NCI-H82 (cell line): ENCODE results near the gene F2RL3.
A peak's percentile ranks its signal among the peaks of the same experiment; 100 is the strongest.

Source experiments
- DNase-seq: peaks from one replicate; lab custom pipeline; 2025; lab: John Stamatoyannopoulos, UW

Gene F2RL3

GRCh38 chr19:16888629-16889365 is at the start of gene F2RL3:
Gene F2RL3 (plus strand): TSS chr19:16888999. CDS start chr19:16889190, 191 bp downstream.
- no peak for DNase-seq

GRCh38 chr19:16841391-16841926 is 47.3 kb upstream of the F2RL3 start:
- DNase-seq = no peak

- no peak for DNase-seq
Observed at GRCh38 chr19:16846901-16847300, 41.9 kb upstream of the F2RL3 start.

DNA sequence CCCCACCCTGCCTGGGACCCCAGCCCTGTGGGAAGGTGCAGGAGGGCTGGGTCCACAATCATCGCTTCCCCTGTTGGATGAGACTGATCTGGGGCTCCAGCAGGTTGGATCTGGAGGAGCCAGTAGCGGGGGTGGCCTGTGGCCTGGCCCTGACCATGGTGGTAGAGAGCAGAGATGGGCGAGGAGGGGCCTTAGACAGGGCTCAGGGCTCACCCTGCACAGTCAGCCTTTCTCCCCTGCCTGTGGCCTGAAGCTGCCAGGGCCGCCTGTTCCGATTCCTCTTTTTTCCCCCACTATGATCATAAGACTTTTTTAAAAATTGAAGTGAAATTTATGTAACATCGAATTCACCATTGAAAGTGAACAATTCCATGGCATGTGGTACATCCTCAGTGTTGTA is 41.4 kb upstream of the F2RL3 start:
- DNase-seq = no peak

- DNase-seq = no peak
Observed at GRCh38 chr19:16849168-16849567, 39.6 kb upstream of the F2RL3 start.

DNA sequence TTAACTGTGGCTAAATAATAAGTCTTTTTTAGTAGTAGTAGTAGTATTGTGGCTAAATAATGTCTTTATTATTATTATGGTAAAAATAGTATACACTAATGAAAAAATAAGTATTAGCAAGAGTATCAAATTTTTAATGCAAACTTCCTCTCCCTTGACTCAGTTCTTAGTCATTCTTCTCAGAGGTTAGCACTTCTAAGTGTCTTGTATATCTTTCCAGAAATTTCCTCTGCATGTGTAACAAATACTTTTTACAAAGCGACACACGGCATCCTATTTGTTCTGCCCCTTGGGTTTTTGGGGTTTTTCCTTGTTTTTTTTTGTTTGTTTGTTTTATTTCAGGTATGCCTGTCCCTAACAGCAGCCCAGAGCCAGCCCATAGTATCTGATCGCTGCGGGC is 38.7 kb upstream of the F2RL3 start:
- no peak for DNase-seq

- no peak for DNase-seq
Observed at GRCh38 chr19:16851031-16851712, 37.6 kb upstream of the F2RL3 start.

DNA sequence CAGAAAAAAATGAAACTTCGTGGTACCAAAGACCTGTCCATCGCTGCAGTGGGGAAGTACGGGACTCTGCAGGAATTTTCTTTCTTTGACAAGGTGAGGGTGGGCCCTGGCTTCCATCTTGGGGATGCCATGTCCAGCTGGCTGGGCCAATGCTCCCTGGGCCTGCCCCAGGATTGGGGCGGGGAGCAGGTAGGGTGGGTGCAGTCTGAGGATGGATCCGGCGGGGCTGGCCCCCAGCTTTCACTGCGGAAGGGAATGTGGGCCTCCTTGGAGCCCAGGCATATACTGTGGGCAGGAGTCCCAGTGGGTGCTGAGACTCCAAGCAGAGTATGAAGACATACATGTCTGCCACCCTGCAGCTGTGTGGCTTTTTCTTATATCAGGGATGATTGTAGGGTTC is 35.7 kb upstream of the F2RL3 start:
- no peak for DNase-seq

- no peak for DNase-seq
Observed at GRCh38 chr19:16856091-16856490, 32.7 kb upstream of the F2RL3 start.

DNA sequence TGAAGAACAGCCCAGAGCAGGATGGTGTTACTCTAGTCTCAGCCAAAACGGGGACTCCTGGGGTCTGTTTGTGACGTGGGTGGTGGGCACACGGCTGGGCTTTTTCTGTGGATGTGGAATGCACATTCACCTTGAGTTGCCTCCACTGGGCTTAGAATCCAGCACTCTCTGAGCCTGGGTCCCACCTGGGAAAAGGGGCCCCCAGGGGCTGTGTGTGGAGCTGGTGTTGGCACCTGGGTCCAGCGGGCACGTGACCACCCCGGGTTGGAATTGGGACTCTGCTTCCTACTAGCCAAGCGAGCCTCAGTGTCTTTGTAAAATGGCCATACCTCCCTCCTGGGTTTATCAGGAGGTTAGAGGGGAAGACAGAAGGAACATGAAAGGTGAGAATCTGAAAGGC is 29.2 kb upstream of the F2RL3 start:
- no peak for DNase-seq

- no peak for DNase-seq
Observed at GRCh38 chr19:16860118-16860517, 28.7 kb upstream of the F2RL3 start.

GRCh38 chr19:16861011-16861410 is 27.8 kb upstream of the F2RL3 start:
- DNase-seq = no peak

DNA sequence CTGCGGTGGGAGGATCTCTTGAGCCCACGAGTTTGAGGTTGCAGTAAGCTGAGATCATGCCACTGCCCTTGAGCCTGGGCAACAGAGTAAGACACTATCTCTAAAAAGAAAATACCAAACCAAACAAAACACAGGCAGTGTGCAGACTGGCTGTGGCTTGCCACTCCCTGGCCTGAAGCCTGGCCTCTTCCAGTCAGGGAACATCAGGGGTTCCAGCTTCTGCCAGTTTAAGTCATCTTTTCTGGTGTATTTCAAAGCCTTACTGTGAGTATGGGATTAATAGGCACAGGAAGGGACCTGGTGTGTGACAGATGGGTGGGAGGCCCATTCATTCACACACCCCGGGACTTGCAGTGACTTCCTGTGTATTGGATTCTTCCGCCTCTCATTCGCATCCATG is 27.0 kb upstream of the F2RL3 start:
- DNase-seq = peak; percentile 59

DNA sequence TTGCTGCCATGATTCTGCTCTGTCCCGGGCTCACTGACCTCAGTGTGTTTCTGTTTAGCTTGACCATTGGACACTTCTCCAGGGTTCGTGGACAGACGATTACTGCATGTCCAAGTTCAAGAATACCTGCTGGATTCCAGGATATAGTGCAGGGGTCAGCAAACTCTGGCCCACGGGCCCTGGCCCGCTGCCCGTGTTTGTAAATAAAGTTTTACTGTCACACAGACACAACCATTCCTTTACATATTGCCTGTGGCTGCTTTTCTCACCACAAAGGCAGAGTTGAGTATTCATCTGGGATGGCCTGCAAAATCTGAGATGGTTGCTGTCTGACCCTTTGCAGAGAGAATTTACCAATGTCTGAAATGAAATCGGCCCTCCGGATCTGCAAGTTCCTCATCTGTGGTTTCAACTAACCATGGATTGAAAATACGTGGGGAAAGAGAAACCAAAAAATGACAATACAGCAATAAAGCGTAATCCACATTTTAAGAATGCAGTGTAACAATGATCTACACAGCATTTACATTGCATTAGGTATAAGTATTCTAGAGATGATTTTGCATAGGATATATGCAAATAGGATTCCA is 25.9 kb upstream of the F2RL3 start:
- no peak for DNase-seq

DNA sequence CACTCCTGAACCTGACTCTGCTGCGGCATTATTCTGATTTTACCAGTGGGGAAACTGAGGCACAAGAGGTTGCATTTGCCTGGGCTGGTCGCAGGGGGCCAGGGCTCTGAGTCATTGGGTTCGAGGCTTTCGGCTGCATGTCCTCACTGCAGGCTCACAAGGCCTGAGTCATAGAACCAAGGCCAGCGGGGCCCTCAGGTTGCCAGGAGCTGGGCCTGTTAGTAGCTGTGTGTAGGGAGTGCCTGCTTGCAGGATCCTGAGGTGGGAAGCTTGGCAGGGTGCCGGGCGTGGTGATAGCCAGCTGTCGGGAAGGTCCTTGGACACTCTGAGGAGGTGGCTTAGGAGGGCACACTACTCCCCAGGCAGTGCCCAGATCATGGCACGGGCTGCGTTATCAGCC is 21.6 kb upstream of the F2RL3 start:
- DNase-seq = no peak

- no peak for DNase-seq
Observed at GRCh38 chr19:16868423-16869130, 20.2 kb upstream of the F2RL3 start.

DNA sequence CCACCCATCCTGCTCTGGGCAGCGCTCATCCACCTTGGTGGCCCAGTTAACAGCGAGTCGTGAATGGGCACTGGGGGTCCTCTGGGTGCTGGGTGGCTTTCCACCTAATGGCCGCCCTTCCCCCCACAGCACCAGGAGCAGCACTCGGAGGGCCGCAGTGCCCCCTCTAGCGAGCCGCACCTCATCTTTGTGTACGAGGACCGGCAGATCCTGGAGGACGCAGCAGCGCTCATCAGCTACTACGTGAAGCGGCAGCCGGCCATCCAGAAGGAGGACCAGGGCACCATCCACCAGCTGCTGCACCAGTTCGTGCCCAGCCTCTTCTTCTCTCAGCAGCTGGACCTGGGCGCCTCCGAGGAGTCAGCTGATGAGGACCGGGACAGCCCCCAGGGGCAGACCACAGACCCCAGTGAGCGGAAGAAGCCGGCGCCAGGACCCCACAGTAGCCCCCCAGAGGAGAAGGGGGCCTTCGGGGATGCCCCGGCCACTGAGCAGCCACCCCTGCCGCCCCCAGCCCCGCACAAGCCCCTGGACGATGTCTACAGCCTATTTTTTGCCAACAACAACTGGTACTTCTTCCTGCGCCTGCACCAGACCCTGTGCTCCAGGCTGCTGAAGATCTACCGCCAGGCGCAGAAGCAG is 19.3 kb upstream of the F2RL3 start:
- no peak for DNase-seq

DNA sequence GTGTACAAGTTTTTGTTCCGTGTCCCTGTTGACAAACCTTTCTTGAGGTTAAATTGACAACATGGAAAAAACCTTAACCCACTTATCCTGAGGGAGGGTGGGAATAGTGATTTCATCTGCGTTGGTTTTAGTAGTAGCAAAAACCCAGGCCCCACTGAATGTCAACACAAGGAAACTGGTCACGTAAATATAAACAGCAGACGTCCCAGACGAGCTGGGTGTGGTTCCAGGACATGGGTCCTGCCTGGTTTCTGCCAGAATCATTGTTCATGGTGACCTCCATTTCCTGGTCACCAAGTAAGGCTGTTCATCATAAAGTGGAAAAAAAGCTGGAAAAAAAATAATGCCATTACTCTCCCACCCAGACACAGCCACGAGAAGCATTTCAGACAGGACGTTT is 16.9 kb upstream of the F2RL3 start:
- DNase-seq = no peak

DNA sequence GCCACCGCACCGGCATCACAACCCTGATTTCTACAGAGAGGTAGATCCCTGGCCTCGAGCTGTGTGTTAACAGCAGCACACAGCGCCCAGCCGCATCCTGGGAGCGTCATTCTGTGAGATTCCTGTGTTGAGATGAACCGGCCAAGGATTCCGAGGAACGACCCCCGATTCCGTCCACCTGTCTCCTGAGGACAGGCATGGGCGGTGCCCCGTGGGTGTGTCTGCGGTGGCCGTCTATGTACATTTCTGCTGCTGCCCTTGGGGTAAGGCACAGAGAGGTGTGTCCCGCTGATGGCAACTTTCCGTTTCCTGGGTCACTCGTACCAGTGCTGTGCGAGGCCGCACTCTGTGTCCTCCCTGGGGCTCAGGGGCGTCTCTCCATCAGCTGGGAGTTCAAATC is 16.1 kb upstream of the F2RL3 start:
- no peak for DNase-seq

- DNase-seq = no peak
Observed at GRCh38 chr19:16873594-16873993, 15.2 kb upstream of the F2RL3 start.

DNA sequence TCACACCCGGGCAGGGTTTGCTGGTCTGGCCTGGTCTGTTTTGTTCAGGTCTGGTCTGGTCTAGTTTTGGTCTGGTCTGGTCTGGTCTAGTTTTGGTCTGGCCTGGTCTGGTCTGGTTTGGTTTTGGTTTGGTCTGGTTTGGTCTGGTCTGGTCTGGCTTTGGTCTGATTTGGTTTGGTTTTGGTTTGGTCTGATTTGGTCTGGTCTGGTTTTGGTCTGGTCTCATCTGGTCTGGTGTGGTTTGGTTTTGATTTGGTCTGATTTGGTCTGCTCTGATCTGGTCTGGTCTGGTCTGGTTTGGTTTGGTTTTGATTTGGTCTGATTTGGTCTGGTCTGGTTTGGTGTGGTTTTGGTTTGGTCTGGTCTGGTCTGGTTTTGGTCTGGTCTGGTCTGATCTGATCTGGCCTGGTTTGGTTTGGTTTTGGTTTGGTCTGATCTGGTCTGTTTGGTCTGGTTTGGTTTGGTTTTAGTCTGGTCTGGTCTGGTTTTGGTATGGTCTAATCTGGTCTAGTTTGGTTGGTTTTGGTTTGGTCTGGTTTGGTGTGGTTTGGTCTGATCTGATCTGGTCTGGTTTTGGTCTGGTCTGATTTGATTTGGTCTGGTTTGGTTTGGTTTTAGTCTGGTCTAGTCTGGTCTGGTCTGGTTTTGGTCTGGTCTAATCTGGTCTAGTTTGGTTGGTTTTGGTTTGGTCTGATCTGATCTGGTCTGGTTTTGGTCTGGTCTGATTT is 14.4 kb upstream of the F2RL3 start:
- no peak for DNase-seq
